ENCODE results near the gene PLEKHA7.

- TF ChIP-seq, protein P1, sequence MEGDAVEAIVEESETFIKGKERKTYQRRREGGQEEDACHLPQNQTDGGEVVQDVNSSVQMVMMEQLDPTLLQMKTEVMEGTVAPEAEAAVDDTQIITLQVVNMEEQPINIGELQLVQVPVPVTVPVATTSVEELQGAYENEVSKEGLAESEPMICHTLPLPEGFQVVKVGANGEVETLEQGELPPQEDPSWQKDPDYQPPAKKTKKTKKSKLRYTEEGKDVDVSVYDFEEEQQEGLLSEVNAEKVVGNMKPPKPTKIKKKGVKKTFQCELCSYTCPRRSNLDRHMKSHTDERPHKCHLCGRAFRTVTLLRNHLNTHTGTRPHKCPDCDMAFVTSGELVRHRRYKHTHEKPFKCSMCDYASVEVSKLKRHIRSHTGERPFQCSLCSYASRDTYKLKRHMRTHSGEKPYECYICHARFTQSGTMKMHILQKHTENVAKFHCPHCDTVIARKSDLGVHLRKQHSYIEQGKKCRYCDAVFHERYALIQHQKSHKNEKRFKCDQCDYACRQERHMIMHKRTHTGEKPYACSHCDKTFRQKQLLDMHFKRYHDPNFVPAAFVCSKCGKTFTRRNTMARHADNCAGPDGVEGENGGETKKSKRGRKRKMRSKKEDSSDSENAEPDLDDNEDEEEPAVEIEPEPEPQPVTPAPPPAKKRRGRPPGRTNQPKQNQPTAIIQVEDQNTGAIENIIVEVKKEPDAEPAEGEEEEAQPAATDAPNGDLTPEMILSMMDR (IDR thresholded peaks at IDR 0.05): no peak
- TF ChIP-seq SMC3 (IDR thresholded peaks at IDR 0.05; ENCODE audit: low read depth, low read length): no peak
- TF ChIP-seq GABPA (IDR thresholded peaks at IDR 0.05; ENCODE audit: low read depth): no peak
- TF ChIP-seq, protein P2, sequence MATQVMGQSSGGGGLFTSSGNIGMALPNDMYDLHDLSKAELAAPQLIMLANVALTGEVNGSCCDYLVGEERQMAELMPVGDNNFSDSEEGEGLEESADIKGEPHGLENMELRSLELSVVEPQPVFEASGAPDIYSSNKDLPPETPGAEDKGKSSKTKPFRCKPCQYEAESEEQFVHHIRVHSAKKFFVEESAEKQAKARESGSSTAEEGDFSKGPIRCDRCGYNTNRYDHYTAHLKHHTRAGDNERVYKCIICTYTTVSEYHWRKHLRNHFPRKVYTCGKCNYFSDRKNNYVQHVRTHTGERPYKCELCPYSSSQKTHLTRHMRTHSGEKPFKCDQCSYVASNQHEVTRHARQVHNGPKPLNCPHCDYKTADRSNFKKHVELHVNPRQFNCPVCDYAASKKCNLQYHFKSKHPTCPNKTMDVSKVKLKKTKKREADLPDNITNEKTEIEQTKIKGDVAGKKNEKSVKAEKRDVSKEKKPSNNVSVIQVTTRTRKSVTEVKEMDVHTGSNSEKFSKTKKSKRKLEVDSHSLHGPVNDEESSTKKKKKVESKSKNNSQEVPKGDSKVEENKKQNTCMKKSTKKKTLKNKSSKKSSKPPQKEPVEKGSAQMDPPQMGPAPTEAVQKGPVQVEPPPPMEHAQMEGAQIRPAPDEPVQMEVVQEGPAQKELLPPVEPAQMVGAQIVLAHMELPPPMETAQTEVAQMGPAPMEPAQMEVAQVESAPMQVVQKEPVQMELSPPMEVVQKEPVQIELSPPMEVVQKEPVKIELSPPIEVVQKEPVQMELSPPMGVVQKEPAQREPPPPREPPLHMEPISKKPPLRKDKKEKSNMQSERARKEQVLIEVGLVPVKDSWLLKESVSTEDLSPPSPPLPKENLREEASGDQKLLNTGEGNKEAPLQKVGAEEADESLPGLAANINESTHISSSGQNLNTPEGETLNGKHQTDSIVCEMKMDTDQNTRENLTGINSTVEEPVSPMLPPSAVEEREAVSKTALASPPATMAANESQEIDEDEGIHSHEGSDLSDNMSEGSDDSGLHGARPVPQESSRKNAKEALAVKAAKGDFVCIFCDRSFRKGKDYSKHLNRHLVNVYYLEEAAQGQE (IDR thresholded peaks at IDR 0.05; ENCODE audit: low read depth, low read length): no peak
- no peak for TF ChIP-seq NFIC (IDR thresholded peaks at IDR 0.05; ENCODE audit: borderline replicate concordance)
- TF ChIP-seq MXI1 (IDR thresholded peaks at IDR 0.05; ENCODE audit: low read depth, low read length): no peak
- TF ChIP-seq POLR2AphosphoS5 (IDR thresholded peaks at IDR 0.05; ENCODE audit: low read depth, low read length): no peak
- TF ChIP-seq TAF1 (IDR thresholded peaks at IDR 0.05; ENCODE audit: borderline replicate concordance, low read depth, low read length): no peak
- TF ChIP-seq MAX (IDR thresholded peaks at IDR 0.05; ENCODE audit: low read depth): no peak
- no peak for TF ChIP-seq JUND (IDR thresholded peaks at IDR 0.05)
These were observed 9.6 kb downstream of the PLEKHA7 start for GRCh38 chr11:17004486-17005148.
